Activated CD4-positive, alpha-beta T cell treated with anti-CD3 and anti-CD28 coated beads, Interleukin-2, amount 10 ng/mL, durations not matched to agents 7 days and 5 days (primary cell): ENCODE measurements around the gene C17orf114.

Source experiments
- CTCF ChIA-PET: fragments of 350-600 bp; sonication (Branson Sonifier 250); formaldehyde crosslinking; loops from one replicate; lab custom pipeline; 2021; ENCODE audit warnings: antibody characterized with exemption; lab: Charles Lee
- POLR2A ChIA-PET: fragments of 350-600 bp; sonication (Branson Sonifier 250); formaldehyde crosslinking; loops from one replicate; lab custom pipeline; 2021; ENCODE audit warnings: antibody characterized with exemption; lab: Charles Lee
- DNase-seq: peaks from one replicate; pipeline ENCODE4 v3.0.0-alpha.2; 2020
- H3K27ac Mint-ChIP-seq: one replicate; pipeline ENCODE4 v1.8.0; 2021; ENCODE audit warnings: mild to moderate bottlenecking, moderate library complexity, mixed read lengths
- H3K27me3 Mint-ChIP-seq: one replicate; pipeline ENCODE4 v1.8.0; 2021; ENCODE audit warnings: mixed read lengths
- H3K36me3 Mint-ChIP-seq: one replicate; pipeline ENCODE4 v1.8.0; 2021; ENCODE audit warnings: low read depth, mixed read lengths
- H3K4me1 Mint-ChIP-seq: one replicate; pipeline ENCODE4 v1.8.0; 2021; ENCODE audit warnings: mixed read lengths
- H3K4me3 Mint-ChIP-seq: one replicate; pipeline ENCODE4 v1.8.0; 2021; ENCODE audit warnings: mild to moderate bottlenecking, moderate library complexity, mixed read lengths
- H3K9me3 Mint-ChIP-seq: one replicate; pipeline ENCODE4 v1.8.0; 2021; ENCODE audit warnings: mixed read lengths

The C17orf114 gene

GRCh38 chr17:4815043-4815675 is 13.0 kb upstream of the C17orf114 start:
- Mint-ChIP-seq H3K27me3 (no peaks in the 10 kb centered on the region), H3K9me3 (peaks cover 2% of the 10 kb centered on the region), H3K4me1 (peaks cover 3% of the 10 kb centered on the region), H3K27ac (no peak overlapping the region), H3K4me3 (no peak overlapping the region), H3K36me3 (peaks cover 5% of the 10 kb centered on the region)
- no peak for DNase-seq
- CTCF ChIA-PET, result interaction anchor here (1.1 kb wide), 1 partner anchor 7 kb away, joined by 3 read pairs; no protein-coding TSS in a partner anchor
- POLR2A ChIA-PET, result no interaction called here

GRCh38 chr17:4812690-4813089 is 10.6 kb upstream of the C17orf114 start:
- POLR2A ChIA-PET, result no interaction called here
- CTCF ChIA-PET, result interaction anchor here (0.6 to 1.5 kb wide), 2 partner anchors 23 to 35 kb away, joined by 3 to 5 read pairs; no protein-coding TSS in a partner anchor
- Mint-ChIP-seq H3K9me3 (peaks cover 2% of the 10 kb centered on the region), H3K36me3 (peaks cover 5% of the 10 kb centered on the region), H3K27me3 (no peaks in the 10 kb centered on the region), H3K4me3 (no peak overlapping the region), H3K4me1 (peaks cover 13% of the 10 kb centered on the region), H3K27ac (no peak overlapping the region)
- DNase-seq, result no peak

- POLR2A ChIA-PET, result no interaction called here
- CTCF ChIA-PET, result no interaction called here
- no peak for DNase-seq
- Mint-ChIP-seq H3K4me1 (peaks cover 16% of the 10 kb centered on the region), H3K27me3 (no peaks in the 10 kb centered on the region), H3K4me3 (no peak overlapping the region), H3K9me3 (peaks cover 2% of the 10 kb centered on the region), H3K36me3 (peaks cover 5% of the 10 kb centered on the region), H3K27ac (no peak overlapping the region)
These were observed 9.3 kb upstream of the C17orf114 start for GRCh38 chr17:4811471-4811870.

GRCh38 chr17:4810696-4811290 is 8.7 kb upstream of the C17orf114 start:
- peaks cover 3% of the 10 kb centered on the region for H3K36me3 Mint-ChIP-seq

GRCh38 chr17:4808378-4808767 is 6.2 kb upstream of the C17orf114 start:
- POLR2A ChIA-PET, result interaction anchor here (0.7 kb wide), 1 partner anchor 102 kb away, joined by 3 read pairs; no protein-coding TSS in a partner anchor

More at GRCh38 chr17:4810696-4811290, 8.7 kb upstream of the C17orf114 start:
- Mint-ChIP-seq H3K4me3 (no peak overlapping the region), H3K9me3 (no peaks in the 10 kb centered on the region), H3K27me3 (no peaks in the 10 kb centered on the region), H3K27ac (no peak overlapping the region), H3K4me1 (peaks cover 22% of the 10 kb centered on the region)
- ChIA-PET CTCF (interaction anchor here (0.6 kb wide), 1 partner anchor 9 kb away, joined by 3 read pairs; no protein-coding TSS in a partner anchor), POLR2A (no interaction called here)
- DNase-seq, result no peak

GRCh38 chr17:4807605-4808377 is 5.7 kb upstream of the C17orf114 start:
- Mint-ChIP-seq H3K4me3 (peak overlapping the region; percentile 75), H3K27me3 (no peaks in the 10 kb centered on the region), H3K4me1 (peaks cover 22% of the 10 kb centered on the region), H3K27ac (peak overlapping the region; percentile 75), H3K9me3 (no peaks in the 10 kb centered on the region), H3K36me3 (peaks cover 3% of the 10 kb centered on the region)
- ChIA-PET POLR2A (interaction anchor here (0.7 to 0.9 kb wide), 2 partner anchors 12 to 102 kb away, joined by 3 read pairs; partner anchors contain the start of gene PSMB6), CTCF (interaction anchor here (0.7 to 3.3 kb wide), 5 partner anchors 8 to 30 kb away, joined by 3 to 20 read pairs (median 4); partner anchors contain the start of gene PSMB6)
- no peak for DNase-seq

More at GRCh38 chr17:4808378-4808767, 6.2 kb upstream of the C17orf114 start:
- H3K4me3 Mint-ChIP-seq, result peak overlapping the region; percentile 75
- CTCF ChIA-PET, result interaction anchor here (0.7 to 3.3 kb wide), 5 partner anchors 7 to 30 kb away, joined by 3 to 20 read pairs (median 4); partner anchors contain the start of gene PSMB6
- H3K27ac Mint-ChIP-seq, result no peak overlapping the region
- no peaks in the 10 kb centered on the region for H3K9me3 Mint-ChIP-seq
- no peaks in the 10 kb centered on the region for H3K27me3 Mint-ChIP-seq
- H3K36me3 Mint-ChIP-seq, result peaks cover 3% of the 10 kb centered on the region
- DNase-seq, result no peak
- H3K4me1 Mint-ChIP-seq, result peaks cover 22% of the 10 kb centered on the region

- ChIA-PET POLR2A (interaction anchor here (0.8 to 0.9 kb wide), 2 partner anchors 11 to 103 kb away, joined by 3 read pairs; partner anchors contain the start of genes PELP1 and PSMB6), CTCF (interaction anchor here (0.6 to 3.3 kb wide), 4 partner anchors 11 to 86 kb away, joined by 3 to 20 read pairs (median 4); partner anchors contain the start of gene PSMB6)
- Mint-ChIP-seq H3K36me3 (peaks cover 3% of the 10 kb centered on the region), H3K27ac (peak within 1 kb of the TSS; percentile 75), H3K27me3 (no peaks in the 10 kb centered on the region), H3K9me3 (no peaks in the 10 kb centered on the region), H3K4me3 (peak within 1 kb of the TSS; percentile 77), H3K4me1 (peaks cover 22% of the 10 kb centered on the region)
- DNase-seq, result peak; percentile 89
These were observed 4.9 kb upstream of the C17orf114 start, which contains the start of gene PLD2 for GRCh38 chr17:4806777-4807604. Gene PLD2 (plus strand): TSS chr17:4807152. CDS start chr17:4807773, 621 bp downstream.

- Mint-ChIP-seq H3K9me3 (no peaks in the 10 kb centered on the region), H3K4me1 (peaks cover 22% of the 10 kb centered on the region), H3K27ac (peak overlapping the region; percentile 71), H3K36me3 (peaks cover 3% of the 10 kb centered on the region), H3K4me3 (peak overlapping the region; percentile 77), H3K27me3 (no peaks in the 10 kb centered on the region)
- DNase-seq, result no peak
- ChIA-PET POLR2A (interaction anchor here (0.8 kb wide), 1 partner anchor 102 kb away, joined by 3 read pairs; the partner anchor contains the start of gene PELP1), CTCF (interaction anchor here (0.6 to 3.3 kb wide), 3 partner anchors 16 to 85 kb away, joined by 3 to 20 read pairs (median 5); no protein-coding TSS in a partner anchor)
These were observed 4.3 kb upstream of the C17orf114 start for GRCh38 chr17:4806456-4806776.

GRCh38 chr17:4800462-4801196 is 1.5 kb downstream of the C17orf114 start:
- Mint-ChIP-seq H3K27me3 (no peaks in the 10 kb centered on the region), H3K27ac (no peak overlapping the region), H3K4me1 (peaks cover 14% of the 10 kb centered on the region), H3K36me3 (peaks cover 15% of the 10 kb centered on the region), H3K4me3 (no peak overlapping the region), H3K9me3 (no peaks in the 10 kb centered on the region)
- CTCF ChIA-PET, result interaction anchor here (1.0 to 1.1 kb wide), 2 partner anchors 11 to 67 kb away, joined by 3 to 4 read pairs; no protein-coding TSS in a partner anchor
- POLR2A ChIA-PET, result no interaction called here
- no peak for DNase-seq

GRCh38 chr17:4796552-4796920 is 5.6 kb downstream of the C17orf114 start:
- Mint-ChIP-seq H3K36me3 (peaks cover 15% of the 10 kb centered on the region), H3K27me3 (peaks cover 3% of the 10 kb centered on the region), H3K4me3 (peak overlapping the region; percentile 99), H3K27ac (peak overlapping the region; percentile 96), H3K4me1 (peaks cover 20% of the 10 kb centered on the region), H3K9me3 (no peaks in the 10 kb centered on the region)
- ChIA-PET POLR2A (no interaction called here), CTCF (interaction anchor here (0.6 to 1.3 kb wide), 4 partner anchors 10 to 107 kb away, joined by 3 to 4 read pairs (median 3); partner anchors contain the start of gene CHRNE)
- no peak for DNase-seq

- H3K27me3 Mint-ChIP-seq, result peaks cover 3% of the 10 kb centered on the region
- DNase-seq, result no peak
- POLR2A ChIA-PET, result no interaction called here
- peak overlapping the region; percentile 96 for H3K27ac Mint-ChIP-seq
- peaks cover 29% of the 10 kb centered on the region for H3K4me1 Mint-ChIP-seq
- H3K9me3 Mint-ChIP-seq, result no peaks in the 10 kb centered on the region
- CTCF ChIA-PET, result no interaction called here
- H3K36me3 Mint-ChIP-seq, result peaks cover 15% of the 10 kb centered on the region
- H3K4me3 Mint-ChIP-seq, result peak overlapping the region; percentile 99
These were observed 7.0 kb downstream of the C17orf114 start for GRCh38 chr17:4795168-4795567.
